ENCODE measurements around the gene ECE1.

GRCh38 chr1:21278860-21279845, 11.1 kb downstream of the ECE1 start:
- TF ChIP-seq POLR2A (IDR thresholded peaks at IDR 0.05; ENCODE audit: low read depth, low read length) (no peak), EZH2 (IDR thresholded peaks at IDR 0.05; ENCODE audit: borderline replicate concordance, low read depth, low read length, severe bottlenecking) (no peak), POLR2AphosphoS5 (IDR thresholded peaks at IDR 0.05; ENCODE audit: insufficient read depth, low read depth, low read length) (no peak), JUN (IDR thresholded peaks at IDR 0.05; ENCODE audit: borderline replicate concordance, insufficient read depth, insufficient read length, low read depth) (no peak), MYC (IDR thresholded peaks at IDR 0.05; ENCODE audit: low read depth, low read length) (no peak), FOS (IDR thresholded peaks at IDR 0.05; ENCODE audit: borderline replicate concordance, insufficient read depth, low read length) (peak; percentile 82), MAX (IDR thresholded peaks at IDR 0.05; ENCODE audit: insufficient read depth, insufficient read length) (no peak), GATA2 (IDR thresholded peaks at IDR 0.05; ENCODE audit: insufficient read depth, insufficient read length, low read depth, low read length) (peak; percentile 24)
- TF ChIP-seq, protein P1, sequence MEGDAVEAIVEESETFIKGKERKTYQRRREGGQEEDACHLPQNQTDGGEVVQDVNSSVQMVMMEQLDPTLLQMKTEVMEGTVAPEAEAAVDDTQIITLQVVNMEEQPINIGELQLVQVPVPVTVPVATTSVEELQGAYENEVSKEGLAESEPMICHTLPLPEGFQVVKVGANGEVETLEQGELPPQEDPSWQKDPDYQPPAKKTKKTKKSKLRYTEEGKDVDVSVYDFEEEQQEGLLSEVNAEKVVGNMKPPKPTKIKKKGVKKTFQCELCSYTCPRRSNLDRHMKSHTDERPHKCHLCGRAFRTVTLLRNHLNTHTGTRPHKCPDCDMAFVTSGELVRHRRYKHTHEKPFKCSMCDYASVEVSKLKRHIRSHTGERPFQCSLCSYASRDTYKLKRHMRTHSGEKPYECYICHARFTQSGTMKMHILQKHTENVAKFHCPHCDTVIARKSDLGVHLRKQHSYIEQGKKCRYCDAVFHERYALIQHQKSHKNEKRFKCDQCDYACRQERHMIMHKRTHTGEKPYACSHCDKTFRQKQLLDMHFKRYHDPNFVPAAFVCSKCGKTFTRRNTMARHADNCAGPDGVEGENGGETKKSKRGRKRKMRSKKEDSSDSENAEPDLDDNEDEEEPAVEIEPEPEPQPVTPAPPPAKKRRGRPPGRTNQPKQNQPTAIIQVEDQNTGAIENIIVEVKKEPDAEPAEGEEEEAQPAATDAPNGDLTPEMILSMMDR (IDR thresholded peaks at IDR 0.05; ENCODE audit: extremely low read depth in 1 of 2, insufficient read depth in 1 of 2, low read depth in 1 of 2, low read length in 2 of 2) = no peak
